Activated CD8-positive, alpha-beta memory T cell treated with anti-CD3 and anti-CD28 coated beads, Interleukin-2, amount 50 U/mL, for 4 hours (primary cell): Measurements from ENCODE around the gene GCSH.
"Not testable (repeated sequence)": the region's sequence is repeated elsewhere in the genome, so short reads cannot be mapped to it uniquely, and the experiment has no call there.

Experiments
- DNase-seq: peaks from one replicate; pipeline ENCODE4 v3.0.0-alpha.2; 2020

Gene GCSH

DNA sequence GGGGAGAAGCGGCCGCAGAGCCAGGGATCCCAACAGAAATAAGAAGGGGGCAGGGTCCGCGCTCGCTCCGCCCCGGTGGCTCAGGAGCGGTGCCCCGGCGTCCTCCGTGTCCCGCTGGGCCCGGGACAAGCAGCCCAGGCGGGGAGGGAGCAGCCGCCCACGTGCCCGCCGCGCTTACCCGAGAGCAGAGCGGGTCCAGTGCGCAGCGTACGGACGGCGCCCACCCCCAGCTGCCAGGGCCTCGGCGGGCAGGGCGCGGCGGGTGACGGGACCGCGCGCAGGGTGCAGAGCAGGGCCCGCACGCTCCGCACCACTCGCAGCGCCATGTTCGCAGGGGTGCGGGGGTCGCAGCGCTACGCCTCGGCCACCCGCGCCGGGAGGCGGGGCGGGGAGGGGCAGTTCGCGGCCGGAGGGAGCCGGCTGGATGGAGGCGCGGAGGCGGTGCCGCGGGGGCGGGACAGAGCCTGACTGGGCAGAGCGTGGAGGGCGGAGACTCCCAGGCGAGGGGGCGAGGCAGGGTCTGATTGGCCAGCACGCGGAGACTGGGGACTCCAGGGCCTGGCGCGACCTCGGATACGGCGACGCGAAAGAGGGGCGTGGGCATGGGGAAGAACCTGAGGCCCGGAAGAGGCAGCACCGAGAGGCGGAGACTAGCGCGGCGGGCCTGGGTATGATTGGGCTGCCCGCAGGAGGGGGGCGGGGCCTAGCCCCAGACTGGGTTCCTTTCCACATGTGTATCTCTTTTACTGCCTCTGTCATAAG lies at the start of gene GCSH:
Gene GCSH, minus strand, starts transcription at position 443 of the 762 bp plus-strand sequence. Its CDS starts 117 bp downstream, at position 326.
- DNase-seq = peak; percentile 98

DNA sequence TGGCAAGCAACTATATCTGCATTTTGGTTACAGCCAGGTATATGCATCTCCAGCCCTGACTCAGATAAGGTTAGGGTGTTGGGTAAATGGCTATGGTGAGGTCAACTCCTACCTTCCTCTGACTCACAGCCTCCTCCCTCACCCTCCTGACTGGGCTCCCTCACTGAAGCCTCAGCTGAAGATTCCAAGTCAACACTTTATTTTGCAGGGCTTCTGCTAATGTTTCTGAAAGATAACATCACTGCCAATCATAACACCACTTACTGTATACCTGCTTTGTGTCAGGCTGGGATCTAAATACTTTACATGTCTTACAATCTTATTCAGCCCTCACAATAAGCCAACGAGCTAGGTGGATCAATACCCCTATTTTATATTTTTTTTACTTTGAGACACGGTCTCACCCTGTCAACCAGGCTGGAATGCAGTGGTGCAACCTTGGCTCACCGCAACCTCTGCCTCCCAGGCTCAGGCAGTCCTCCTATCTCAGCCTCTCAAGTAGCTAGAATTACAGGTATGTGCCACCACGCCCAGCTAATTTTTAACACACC lies 47.8 kb upstream of the GCSH start:
- DNase-seq = no peak

DNA sequence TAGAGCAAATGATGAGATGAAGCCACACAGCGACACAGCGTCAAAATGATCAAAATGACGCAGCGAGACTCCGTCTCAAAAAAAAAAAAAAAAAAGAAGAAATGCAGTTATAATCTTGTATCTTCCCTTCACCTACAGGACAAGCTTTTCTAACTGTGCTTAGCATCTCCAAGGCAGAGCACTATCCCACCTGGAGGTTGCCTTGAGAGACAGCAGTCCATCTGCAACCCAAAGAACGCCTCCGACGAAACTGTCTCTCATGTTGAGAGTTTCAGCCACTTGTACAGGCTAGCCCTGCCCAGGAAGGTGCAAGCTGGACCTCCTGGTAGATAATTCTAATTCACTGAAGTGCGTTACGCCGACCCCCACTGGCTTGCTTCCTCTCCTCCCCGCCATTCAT lies 46.7 kb upstream of the GCSH start:
- no peak for DNase-seq

DNA sequence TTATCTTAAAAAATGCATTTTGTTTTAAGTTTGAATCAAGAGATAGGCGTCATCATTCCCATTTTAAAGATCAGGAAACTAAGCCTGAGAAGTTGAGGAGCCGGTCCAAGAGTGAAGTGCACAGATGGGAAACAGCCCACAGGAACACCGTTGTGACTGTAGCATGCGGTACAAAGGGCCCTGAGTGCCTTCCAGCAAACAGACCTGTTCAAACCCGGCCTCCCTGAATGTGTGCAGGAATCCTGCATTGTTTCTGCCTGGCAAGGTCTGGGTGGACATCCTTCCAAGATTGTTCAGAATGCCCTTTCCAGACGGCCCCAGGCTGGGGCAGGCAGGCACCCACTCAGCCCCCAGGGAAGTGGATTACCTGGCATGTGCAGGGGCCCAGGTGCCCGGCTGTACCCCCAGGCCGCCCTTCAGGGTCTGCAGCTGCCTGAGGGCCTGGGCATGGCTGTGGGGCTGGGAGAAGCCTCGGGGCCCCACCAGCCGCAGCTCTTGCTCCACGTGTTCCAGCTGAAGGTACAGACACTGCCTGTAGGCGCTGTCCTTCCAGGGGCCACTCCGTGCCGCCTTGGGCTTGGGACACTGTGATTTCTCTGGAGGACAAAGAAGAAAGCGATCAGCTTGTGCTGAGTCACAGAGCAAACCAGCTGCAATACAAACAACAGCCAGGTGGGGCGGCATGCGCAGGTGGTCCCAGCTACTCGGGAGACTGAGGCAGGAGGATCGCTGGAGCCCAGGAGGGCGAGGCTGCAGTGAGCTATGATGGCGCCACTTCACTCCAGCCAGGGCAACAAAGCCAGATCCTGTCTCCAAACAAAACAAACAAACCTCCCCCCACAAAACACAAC lies 45.0 kb upstream of the GCSH start:
- no peak for DNase-seq

DNA sequence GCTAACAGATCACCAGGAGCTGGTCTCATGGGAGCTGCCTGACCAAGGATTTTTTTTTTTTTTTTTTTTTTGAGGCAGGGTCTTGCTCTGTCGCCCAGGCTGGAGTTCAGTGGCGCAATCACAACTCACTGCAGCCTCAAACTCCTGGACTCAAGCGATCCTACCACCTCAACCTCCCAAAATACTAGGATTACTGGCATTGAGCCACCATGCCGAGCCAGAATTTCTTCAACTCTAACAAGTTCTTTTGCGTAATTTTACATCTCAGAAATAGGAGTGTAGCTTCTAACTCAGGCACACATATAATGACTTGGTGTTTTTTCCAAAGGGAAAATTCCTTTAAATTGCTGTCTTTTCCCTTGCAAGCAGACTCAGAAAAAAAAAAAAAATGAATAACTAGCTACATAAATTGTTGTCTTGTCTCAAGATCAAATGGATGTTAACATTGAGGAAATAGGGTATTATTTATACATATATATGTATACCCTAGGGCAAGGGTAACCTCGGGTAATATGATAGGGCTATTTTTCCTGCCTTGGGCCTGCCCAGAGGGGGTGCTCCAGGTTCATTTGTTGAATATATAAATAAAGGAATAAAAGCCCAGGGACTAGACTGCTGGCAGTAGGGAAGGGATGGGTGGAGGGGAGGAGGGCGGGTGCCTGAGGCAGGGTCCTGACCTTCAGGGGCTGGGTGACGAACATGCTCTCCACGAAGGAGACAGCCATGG lies 42.8 kb upstream of the GCSH start:
- no peak for DNase-seq

DNA sequence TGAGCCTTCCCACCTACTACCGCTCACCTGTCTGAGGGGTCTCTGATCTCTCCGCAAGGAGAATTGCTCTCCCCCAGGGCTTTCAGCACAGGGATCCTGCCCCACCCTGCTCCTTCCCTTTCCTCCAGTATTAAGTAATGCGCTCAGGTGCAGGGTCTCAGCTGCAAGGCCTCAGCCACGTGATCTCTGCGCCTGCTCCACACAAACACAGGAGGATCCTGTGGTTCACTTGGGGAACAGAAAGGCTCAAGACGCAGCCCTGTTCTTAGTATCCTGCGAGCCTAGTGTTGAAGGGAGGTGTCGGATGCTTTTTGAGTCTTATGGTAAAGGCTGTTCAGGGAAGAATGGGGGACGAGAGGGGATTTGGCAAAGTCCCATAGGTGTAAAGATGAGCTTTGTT lies 41.6 kb upstream of the GCSH start:
- no peak for DNase-seq

DNA sequence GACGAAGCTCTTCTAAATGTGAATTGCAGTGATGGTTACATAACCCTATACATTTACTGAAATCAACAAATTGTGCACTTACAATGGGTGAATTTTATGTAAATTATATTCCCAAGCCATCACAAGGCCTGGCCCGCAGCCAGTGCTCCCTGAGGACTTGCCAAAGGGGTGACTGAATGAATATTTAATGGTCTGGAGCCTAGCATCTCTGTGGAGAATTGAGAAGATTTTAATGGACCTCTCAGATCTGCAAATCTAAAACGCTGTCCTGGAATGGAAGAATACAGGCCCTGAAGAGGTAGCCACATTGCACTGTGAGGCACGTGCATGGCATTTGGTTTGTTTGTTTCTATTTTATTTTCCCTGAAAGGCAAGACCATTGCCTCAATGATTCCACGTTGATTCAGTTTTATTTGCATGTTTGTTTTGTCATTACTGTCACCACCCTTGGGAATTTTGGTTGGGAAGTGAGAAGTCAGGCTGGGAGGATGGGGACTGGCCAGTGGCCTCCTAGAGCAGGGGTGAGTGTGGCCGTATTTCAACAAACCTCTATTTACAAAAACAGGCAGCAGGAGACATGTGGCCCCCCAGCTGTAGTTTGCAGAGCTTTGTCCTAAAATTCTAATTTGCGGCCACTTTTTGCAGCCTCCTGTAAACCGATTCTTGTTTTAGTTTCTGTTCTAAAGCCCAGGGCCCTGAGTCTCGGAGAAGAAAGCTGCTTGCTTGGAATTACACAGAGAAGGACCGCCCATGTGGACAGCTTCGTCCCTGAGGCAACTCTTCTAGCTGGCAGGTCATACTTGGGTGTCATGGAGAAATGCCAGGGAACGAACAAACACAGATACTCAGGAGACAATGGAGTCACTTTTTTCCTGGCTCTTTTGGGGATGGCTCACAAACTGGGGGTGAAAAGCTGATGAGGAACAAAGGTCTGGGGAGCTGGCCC lies 40.5 kb upstream of the GCSH start:
- DNase-seq = no peak

DNA sequence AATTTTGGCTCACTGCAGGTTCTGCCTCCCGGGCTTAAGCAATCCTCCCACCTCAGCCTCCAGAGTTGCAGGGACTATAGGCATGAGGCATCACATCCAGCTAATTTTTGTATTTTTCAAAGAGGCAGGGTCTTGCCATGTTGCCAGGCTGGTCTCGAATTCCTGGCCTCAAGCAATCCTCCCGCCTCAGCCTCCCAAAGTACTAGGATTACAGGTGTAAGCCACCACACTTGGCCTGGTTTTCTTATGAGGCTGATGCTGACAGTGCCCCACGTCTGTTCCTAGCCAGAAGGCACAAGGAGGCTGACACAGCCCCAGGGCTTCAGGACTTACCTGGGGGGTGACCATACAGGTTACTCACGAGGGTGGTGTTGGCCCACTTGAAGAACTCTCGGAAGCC lies 33.9 kb upstream of the GCSH start:
- DNase-seq = no peak

DNA sequence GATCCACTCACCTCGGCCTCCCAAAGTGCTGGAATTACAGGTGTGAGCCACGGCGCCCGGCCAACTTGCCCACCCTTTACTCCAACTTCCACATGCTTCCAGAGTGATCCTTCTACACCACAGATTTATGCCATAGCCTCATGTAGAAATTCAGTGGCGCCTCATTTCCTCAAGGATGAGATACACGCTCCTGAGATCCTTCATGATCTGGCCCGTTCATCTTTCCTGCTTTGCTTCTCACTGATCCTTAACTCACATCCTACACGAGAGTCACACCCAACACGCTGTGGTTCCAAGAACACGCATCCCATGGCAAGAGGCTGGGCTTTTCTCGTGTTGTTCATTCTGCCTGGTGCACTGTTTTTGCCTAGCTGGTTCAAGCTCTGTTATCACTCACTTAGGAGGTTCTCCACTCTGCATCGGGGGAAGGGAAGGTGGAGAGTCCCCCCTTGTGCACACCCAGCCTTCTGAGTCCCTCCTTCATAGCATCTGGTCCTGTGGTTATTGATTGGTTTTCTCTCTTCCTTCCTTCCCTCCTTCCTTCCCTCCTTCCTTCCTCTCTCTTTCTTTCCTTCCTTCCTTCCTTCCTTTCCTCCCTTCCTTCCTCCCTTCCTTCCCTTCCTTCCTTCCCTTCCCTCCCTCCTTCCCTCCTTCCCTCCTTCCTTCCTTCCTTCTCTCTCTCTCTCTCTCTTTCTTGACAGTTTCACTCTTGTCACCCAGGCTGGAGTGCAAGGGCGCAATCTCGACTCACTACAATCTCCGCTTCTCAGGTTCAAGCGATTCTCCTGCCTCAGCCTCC lies 32.7 kb upstream of the GCSH start:
- DNase-seq = no peak

DNA sequence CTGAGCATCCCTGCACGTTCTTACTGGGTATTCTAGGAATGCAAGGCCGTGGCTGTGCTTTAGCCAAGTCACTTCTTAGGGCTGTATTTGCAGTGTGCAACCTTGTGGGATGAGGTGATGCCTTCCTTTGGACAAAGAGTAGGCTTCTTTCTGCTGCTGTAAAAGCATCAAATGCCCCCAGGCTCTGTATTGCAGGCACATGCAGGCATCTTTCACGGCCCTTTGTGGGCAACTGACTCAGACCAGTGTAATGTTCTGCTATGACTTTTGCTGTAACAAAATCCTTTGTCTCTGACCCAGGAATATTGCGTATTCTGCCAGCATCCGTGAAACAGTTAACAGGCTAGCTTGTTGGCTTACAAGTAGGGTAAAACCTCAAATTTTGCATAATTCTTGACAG lies 30.9 kb upstream of the GCSH start:
- no peak for DNase-seq

DNA sequence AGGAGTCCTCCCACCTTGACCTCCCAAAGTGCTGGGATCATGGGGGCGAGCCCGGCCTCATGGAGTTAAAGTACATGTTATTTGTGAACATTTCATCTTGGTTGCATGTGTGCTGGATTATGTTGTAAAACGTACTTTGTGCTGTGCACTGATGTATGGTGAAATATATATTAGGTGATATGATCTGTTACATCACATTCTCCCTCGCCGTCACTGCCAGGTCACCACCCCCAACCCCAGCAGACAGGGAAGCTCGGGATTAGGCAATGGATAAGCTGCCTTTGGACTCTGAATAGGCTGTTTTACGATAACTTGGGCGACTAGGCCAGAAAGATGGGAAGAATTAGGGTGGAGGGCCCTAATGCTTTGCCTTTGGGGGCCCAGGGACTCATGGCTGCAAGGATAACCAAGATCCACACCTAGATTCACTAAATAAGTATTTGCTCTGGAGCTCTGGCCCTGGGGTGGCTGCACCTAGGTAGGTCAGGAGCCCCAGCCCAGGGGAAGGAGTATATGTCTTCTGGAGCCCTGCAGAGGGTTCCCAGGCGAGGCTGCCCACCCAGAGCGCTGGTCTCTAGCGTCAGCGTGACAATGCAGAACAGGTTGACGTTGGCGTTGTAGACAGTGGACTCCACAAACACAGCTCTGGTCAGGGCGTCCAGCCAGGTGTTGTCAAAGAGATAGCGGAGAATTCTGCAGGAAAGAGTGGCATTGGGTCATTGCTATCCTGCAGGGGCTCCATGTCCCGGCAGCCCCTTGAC lies 27.1 kb upstream of the GCSH start:
- DNase-seq = no peak

DNA sequence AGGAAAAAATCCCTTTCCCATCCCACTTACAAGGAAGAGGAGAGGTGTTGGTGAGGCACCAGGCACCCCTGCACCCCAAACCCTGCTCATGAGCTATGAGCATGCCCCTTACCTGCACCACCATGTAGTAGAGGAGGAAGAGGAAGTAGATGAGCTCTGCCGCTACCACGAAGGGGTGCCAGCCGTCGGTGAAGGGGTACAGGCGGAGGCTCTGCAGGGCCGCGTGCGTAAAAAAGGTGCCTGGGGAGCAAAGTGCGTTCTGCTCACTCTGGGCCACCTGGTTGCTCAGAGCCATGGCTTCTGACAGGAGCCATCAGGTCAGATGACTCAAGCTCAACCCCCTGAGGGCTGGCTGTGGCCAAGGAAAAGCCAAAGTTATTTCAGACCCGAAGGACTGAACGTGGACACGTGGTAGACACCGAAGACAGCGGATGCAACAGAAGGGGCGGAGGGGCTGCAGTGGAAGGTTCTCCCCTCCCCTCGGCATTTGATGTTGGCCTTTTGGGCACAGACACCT lies 25.3 kb upstream of the GCSH start:
- DNase-seq = no peak

DNA sequence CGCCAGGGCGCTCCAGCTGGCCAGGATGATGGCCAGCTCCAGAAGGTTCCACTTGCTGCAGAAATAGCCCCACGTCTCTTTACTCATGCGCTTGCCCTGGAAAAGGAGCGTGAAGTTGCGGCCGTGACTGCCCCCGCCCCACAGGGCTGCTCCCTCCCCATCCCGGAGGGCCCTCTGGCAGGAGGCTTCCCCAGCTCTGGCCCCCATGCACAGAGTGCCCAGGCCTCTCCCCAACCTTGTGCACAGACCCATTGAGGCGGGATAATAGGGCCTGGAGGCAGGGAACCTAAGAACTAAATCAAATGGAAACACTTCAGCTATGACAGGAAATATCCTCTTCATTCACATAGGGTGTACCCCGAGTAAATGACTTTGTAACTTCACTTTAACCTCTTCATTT lies 21.2 kb upstream of the GCSH start:
- DNase-seq = no peak

DNA sequence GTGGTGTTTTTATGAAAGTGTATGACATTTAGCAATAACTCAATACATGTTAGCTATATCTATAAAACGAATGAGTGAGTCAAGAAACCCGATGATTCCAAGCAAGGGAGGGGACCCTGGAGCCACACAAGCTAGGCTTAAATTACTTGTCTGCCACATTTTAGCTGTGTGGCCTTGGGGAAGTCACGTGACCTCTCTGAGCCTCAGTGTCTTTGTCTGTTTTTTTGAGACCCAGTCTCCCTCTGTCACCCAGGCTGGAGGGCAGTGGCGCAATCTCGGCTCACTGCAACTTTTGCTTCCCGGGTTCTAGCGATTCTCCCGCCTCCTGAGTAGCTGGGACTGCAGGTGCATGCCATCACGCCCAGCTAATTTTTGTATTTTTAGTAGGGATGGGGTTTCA lies 20.1 kb upstream of the GCSH start:
- DNase-seq = no peak

DNA sequence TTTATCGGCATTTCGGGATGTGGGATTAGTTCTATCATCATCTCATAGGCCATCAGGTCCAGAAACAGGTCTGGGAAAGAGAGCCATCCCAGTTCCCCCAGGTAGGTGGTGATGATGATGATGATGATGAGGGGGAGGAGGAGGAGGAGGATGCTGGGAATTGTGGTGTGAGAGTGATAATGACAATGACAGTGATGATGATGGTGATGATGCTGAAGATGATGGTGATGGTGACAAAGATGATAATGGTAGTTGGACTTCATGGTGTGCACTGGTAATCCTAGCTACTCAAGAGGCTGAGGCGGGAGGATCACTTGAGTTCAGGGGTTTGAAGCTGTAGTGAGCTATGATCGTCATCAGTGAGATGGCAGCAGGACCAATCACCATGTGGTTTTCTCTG lies 16.3 kb upstream of the GCSH start:
- no peak for DNase-seq

DNA sequence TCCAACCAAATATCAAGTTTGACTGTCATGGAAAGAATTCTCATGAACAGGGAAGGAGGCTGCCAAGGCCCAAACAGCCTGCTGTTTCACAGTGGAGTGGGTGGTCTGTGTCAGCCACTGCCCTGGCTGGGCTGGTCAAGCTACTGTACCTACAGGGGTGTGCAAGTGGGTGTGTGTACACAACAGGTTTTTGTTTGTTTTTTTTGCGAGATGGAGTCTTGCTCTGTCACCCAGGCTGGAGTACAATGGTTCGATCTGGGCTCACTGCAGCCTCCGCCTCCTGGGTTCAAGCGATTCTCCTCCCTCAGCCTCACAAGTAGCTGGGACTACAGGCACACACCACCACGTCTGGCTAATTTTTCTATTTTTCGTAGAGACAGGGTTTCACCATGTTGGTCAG lies 13.1 kb upstream of the GCSH start:
- not testable (repeated sequence) for DNase-seq

DNA sequence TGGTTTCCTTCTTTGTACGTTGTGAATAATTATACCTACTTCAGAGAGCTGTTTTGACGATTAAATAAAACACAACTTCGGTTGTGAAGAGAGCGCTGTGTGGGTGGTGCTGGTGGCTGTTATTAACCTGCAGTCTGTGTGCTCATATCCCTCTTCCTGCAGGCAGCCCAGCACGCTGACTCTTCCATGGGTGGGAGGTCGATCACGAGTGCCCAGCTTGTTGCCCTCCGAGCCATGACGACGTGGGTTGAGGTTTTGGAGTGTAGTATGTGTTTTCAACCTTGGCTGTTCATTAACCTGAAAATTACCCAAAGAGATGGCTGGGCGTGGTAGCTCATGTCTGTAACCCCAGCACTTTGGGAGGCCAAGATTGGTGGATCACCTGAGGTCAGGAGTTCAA lies 11.3 kb upstream of the GCSH start:
- DNase-seq = no peak

DNA sequence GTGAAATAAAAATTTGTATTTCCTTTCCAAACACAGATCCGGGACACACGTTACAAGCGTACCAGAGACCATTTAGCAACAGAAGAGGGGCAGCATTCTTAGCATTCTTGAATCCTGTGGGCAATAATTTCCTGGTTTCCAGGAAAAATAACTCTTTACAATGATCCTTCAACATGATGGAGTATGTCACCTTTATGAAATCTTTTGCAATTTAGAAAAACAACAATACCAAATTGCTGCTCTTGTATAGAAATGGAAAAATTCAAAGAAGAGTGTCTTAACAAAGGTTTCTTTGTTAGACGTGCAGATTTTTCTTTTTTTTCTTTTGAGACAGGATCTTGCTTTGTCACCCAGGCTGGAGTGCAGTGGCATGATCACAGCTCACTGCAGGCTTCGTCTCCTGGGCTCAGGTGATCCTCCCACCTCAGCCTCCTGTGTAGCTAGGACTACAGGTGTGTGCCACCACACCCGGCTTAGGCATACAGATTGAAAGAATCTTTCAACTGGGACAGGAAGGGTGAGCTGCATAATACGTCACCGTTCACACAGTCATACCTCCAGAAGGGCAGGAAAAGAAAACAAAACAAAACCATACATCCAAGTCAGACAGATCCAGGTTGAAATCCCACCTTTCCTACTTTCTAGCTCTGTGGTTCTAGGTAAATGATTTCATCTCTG lies 10.8 kb upstream of the GCSH start:
- no peak for DNase-seq

DNA sequence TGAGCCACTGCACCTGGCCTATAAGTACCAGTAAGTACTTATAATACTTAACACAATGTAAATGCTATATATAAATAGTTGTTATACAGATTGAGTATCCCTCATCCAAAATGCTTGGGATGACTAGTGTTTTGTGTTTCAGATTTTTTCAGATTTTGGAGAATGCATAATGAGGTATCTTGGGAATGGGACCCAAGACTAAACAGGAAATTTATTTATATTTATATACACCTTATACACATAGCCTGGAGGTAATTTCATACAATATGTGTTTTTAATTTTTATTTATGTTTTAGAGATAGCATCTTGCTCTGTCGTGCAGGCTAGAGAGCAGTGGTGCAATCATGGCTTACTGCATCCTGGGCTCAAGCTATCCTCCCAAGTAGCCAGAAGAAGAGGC lies 9.8 kb upstream of the GCSH start:
- no peak for DNase-seq

DNA sequence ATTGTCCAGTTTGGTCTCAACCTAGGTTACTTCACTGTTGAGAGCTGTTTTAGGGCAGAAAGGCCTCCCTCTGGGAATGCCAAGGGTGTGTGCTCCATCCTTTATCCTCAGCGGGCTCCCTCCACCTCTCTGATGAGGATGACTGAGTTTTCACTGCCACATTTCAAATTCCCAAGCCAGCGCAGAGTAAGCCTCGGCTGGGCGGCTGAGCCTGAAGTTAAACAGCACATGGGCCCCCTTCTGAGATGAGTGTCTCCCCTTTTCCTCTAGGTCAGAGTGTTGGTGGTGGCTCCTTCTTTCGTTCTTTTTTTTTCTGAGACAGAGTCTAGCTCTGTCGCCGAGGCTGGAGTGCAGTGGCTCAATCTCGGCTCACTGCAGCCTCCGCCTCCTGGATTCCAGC lies 5.5 kb upstream of the GCSH start:
- DNase-seq = no peak
